Superior temporal gyrus (tissue), 1 donor: Measurements from ENCODE around the gene CERS6.

Experiments used
- DNase-seq: peaks from one replicate; pipeline ENCODE4 v3.0.0-alpha.2; 2016; ENCODE audit errors: extremely low spot score

The CERS6 gene

DNA sequence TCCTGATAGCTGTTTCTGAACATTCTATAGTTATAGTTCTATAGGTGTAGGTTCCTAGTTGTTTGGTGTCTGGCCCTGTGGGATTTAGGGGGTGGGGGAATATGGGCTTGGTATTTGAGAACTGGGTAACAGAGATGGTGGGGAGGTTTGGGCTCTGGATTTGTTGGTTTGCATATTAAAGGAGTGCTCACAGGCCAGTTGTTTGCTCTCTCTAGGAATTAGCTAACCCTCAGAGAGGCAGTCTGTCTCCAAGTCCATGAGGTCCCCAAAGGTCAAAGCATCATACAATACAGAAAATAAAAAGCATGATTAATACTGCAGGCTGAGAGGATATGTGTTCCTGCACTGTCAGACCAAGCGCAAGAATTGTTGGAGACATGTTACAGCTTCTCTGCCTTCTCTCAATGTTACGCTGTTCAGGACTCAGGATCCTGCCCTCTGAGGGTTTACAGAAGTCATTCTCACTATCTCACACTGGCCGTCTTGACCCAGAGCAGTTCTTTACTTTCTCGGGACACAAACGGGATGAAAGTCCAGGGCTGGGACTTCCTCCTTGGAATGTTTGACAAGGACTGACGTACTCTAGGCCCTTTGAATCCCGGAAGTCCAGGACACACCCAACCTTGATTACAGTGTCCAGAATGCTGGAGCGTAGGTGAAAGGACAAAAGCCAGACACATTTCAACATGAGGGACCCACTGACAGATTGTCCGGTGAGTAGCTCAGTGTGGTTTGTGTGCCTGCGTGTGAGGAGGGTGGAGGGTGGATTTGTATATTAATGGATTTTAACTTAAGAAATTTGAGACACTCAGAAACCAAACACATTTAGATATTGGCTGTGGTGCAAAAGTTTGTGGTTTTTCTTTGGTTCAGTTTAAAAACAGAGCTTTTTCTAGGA, 346.1 kb downstream of the CERS6 start, which contains the start of gene NOSTRIN:
TSS of gene NOSTRIN (plus strand) at position 677 of the 898 bp plus-strand sequence. CDS start at position 687, 10 bp downstream.
- no peak for DNase-seq

DNA sequence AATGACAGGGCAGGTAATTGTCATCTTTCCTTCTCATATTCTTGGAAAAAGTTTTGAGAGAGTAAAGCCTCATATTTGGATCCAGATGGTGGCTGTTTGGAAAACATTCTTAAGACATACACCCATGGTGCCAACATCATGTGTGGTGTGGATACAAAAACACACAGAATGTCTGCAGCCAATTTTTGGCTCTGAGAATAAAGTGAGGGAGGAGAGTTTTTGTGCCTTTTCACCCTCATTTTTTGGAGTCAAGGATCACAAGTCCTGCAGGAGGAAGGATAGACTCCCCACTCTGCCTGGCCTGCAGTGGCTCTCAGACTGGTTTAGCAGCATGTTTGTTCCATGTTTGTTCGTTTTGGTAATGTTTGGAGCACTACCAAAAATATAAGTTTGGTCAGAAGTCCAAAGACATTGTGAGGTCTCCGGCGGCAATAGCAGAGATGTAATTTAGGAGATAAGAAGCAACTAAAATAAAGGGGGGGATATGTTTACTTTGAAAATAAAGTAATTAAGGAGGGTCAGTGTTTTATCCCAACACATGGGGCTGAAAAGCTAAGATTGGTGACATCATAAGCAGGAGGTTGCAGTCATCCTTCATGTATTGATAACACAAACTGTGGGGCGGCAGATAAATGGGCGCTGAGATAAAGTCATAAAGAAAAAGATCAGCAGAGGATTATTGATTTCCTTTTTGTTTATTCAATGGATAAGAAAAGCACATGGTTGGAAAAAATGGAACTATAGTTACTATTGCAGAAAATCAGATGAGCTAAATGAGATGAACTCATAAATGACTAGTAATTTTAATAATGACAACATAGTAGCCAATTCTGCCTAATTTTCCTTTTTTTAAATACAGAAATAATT, 347.0 kb downstream of the CERS6 start:
- no peak for DNase-seq

DNA sequence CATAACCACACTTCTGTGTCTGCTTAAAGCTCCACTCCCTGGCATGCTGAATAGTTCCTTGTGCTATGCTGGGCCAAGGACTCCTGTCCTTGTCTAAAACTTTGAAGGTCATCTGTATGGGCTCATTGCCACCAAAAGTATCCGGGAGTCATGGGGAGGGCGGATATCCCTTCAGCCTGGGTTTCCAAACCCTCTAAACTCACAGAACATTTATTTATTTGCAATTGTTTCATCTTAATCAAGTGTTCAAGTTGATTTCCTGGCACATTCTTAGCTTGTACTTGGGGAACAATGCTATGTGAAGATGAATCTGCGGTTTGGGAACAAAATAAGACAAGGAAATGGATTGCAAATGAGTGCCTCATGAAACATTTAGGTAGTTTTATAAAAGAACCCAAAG, 348.1 kb downstream of the CERS6 start:
- DNase-seq = no peak

DNA sequence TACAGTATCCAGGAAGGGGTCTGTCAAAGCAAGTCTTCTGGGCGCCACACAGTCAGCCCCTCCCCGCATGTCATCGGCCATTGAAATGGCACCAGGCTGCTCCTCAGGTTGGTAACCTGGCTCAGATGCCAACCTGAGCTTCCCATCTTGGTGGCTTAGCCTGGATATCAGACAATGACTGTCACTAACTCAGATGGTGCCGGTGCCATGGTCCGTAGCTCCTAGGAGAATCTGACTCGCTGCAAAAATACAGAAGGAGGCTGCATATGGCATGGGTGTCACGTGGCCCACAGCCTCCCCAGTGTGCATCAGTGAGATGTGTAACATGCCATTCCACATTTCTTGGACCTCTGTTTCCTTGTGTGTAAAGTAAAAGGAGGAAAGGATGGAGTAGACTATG, 349.5 kb downstream of the CERS6 start:
- DNase-seq = no peak

DNA sequence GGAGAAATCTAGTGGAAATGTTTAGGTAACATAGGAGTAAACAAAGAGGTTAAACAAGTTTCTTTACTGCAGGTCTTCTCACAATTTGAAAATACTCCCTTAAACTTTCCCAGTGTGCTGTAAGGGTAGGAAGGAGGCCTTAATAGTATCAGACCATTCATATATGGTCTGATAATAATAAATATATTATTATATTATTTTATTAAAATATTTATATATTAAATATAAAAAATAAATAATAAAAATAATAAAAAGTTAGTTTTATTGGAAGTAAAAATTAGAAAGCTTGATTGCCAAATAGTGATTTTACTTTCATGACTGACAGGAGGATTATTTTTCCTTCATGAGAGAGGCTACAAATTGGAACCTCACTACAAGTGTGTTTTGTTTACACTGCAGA, 353.5 kb downstream of the CERS6 start:
- DNase-seq = no peak

DNA sequence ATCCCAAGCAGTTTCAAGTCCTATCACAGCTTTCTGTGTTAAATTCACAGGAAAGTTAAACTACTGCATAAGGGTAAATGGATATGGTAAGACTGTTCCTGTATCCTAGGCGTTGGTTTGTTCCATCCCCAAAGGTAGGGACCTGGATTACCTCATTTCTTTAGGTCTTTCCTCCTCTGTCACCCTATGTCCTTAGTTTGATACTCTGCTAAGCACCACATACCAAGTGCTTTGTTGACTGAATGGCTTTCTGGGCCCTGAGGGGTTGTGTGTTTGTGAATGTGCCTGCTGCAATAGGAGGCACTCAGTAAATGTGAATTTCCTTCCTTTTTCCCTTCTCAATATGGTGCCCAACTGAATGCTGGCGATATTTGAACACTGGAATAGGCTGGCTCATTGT, 354.2 kb downstream of the CERS6 start:
- DNase-seq = no peak

DNA sequence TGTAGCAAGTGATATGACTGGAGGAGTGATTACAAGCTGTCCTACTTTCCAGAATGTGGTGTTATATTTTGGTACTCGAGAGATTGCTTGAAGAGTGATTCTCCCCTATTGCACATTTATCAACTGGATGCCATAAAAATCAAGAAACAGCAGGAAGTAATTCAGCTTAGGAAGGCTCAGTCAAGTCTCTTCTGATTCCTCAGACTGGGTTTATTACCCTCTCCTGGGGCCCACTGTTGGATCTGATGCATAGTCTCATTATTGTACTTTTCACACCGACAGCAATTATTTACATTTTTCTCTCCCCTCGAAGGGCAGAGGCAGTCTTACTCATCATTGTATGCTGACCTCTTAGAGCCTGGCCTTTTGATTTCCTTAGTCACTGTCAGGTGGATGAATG, 355.6 kb downstream of the CERS6 start:
- DNase-seq = peak; percentile 48

DNA sequence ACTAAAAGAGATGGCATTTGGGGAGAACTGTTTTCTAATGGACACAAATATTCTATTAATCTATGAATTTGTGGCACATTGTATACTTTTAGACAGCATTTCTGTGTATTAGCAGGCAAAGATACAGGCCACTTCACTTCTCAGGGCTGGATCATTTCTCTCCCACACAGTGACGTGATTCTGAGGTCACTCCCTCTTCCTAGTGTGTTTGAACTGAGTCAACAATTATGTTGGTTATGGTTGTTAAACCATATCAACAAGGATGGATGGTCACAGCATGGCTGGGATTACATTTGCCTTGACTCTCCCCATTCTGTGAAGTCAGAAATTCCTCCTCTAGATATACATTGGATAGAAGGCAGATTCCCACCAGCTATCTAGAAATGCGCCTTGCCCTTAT, 358.0 kb downstream of the CERS6 start:
- DNase-seq = no peak

DNA sequence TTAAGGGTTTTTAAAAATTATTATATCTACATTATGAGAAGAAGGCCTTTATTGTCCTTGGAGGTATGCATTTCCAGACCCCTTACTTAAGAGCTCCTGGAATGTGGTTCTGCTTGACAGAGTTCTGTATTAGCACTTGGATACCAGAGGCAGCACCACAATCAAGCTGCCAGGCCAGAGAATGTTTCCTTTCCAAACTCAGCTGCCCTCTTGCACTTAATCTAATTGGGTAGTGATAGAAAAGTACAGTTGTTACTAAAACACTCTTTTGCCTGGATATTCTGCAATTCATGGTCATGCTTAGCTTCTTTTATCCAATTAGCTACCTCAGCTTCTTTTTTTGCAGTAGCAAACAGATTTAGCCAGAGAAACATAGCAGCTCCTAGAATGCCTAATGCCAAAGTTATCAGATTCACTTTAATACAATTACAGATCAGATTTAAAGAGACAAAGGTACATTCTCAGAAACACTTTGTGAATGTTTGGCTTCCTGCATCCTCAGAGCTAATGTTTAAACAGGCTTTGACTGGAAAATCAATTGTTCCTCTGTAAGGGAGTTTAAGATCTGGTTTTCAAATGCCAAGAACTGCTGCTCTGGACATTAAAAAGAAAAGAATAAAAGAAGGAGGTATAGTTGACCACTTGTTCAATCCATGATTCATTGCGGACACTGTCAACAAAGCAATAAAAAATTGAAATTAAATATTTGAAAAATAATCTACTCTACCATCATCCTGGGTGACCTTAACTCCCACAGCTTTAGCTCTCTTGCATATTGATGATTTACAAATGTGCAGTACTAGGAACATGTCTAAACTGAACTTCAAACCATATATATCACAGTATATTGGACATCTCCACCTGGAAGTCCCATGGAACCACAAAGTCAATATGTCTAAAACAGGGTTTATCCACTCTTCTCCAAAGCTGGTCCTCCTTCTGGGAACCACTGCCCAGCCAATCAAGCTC, 359.2 kb downstream of the CERS6 start:
- no peak for DNase-seq

DNA sequence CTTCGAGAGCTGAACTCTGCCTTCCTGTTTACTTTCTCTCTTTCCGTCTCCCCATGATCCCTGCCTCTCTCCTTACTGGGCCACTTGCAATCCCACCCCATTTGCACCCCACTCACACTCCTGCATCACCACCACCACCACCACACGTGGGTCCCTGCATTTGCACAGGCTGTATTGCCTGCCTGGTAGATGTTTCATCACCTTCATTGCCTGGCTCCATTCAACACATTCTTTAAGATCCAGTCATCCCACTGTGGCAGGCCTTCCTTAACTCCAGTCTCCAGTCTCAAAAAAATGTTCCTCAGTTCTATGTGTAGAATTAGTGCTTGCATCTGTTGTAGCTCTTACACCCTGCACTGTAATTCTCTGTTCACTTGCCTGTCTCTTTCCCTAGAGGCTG, 360.3 kb downstream of the CERS6 start:
- DNase-seq = no peak

DNA sequence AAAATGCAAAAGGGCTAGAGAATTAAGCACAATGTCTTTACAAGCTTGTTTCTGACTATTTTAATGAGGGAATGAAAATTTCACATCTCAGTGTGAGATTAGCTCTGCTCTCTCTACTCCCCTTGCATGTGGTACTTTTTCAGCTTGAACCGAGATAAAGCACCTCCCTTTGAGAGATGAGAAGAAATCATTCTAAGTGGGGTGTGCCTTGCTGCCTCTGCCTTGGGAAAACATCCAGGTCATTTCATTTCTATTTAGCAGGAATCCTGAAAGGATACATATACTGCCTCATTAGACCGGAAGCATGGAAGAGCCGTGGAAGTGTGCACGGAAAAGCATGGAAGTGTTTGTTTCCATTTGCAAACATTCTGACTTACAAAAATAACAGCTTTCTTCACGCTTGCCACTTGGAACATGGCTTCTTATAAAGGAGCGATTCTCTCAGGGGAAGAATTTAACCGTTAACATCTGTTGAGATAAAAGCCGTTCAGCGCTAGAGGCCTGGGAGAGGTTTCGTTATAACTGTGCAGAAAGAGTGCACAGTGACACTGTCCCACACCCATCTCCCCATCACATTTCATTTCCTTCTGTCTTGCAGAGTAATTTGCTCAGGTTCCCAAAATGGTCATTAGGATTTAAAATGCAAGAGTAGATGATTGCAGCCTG, 363.1 kb downstream of the CERS6 start:
- DNase-seq = no peak

DNA sequence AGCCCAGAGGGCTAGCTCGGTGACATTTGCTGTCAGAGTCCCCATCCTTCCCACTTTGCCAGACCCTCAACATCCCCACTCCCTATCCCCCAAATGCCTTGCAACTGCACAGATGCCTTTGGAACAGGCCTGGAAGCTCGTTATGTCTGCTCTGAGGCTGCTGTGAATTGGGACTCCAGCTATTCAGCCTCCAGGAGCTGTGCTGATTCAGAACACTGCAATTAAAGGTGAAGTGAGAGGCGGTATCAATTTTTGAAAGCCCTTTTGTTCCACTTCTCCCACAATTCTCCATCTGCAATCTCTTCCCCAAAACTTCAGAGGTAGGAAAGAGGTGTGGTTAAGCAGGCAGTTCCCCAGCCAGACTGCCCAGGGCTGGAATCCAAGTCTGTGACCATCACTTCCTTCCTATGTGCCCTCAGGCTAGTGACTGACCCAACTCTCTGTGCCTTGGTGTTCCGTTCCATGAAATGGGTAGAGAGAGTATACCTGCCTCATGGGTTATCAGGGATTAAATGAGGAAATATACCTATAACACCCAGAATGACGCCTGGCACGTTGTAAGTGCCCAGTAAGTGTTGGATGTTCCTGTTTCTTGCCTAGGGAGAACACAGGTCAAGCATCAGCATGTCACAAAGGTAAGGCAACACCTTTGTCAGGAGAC, 363.9 kb downstream of the CERS6 start:
- DNase-seq = no peak

DNA sequence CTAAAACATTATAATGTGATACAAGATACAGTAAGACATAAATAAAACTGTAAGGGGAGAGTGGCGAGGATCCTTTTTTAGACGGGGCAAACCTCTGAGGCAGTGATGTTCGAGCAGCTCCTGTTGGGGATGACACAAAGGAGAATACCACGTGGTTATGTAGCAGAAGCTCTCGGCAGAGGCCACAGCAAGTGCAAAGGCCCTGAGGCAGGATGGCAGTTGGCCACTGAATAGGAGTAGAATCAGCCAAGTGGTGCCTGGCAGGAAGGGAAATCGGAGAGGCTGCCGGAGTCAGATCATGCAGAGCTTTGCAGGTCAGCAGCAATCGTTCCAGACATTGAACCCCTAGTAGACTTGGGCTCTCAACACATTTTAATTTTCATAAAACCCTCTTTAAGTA, 365.5 kb downstream of the CERS6 start:
- no peak for DNase-seq

DNA sequence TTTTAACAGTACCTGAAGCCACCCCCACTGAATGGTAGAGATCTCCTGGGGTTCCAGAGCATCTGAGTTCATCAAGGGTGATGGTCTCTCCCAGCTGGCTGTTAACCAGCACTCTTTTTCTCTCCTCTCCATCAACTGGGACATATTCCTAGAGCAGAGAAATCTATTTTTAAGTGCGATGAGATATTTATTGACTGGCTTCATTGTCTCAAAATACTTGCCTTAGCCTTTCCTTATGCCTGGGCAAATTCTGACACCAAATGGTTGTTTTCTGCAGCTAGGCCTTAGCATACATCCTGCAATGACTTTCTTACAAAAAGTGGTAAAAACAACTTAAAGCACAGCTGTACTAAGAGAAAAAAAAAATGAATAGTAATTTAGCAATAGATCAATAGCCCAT, 365.9 kb downstream of the CERS6 start:
- no peak for DNase-seq
